Stimulated activated CD4-positive, alpha-beta T cell treated with anti-CD3 and anti-CD28 coated beads, Interleukin-2, amount 100 ng/mL, for 24 hours (primary cell): Measurements from ENCODE around the gene ZNF429.
"Not testable (repeated sequence)": the region's sequence is repeated elsewhere in the genome, so short reads cannot be mapped to it uniquely, and the experiment has no call there.

Source experiments
- DNase-seq, 2 donors: peaks; one replicate each; pipeline ENCODE4 v3.0.0-alpha.2; 2020

The ZNF429 gene

GRCh38 chr19:21505459-21506451, at the start of gene ZNF429:
ZNF429 (plus strand) TSS chr19:21505602; CDS start chr19:21505772, 170 bp downstream.
- peak; percentile 86 to 88 for DNase-seq

- DNase-seq: no peak
Measured at GRCh38 chr19:21460686-21461085, 44.7 kb upstream of the ZNF429 start.

- DNase-seq: no peak
Measured at GRCh38 chr19:21462540-21462939, 42.9 kb upstream of the ZNF429 start.

GRCh38 chr19:21463449-21464105, 41.8 kb upstream of the ZNF429 start:
- peak; percentile 33 to 57 for DNase-seq

- no peak for DNase-seq
Measured at GRCh38 chr19:21466627-21467026, 38.8 kb upstream of the ZNF429 start.

GRCh38 chr19:21468791-21469190, 36.6 kb upstream of the ZNF429 start:
- DNase-seq: no peak

GRCh38 chr19:21472507-21472906, 32.9 kb upstream of the ZNF429 start:
- no peak for DNase-seq

- peak; percentile 73 to 89 for DNase-seq
Measured at GRCh38 chr19:21474671-21475181, 30.7 kb upstream of the ZNF429 start.

GRCh38 chr19:21482361-21482760, 23.0 kb upstream of the ZNF429 start:
- not testable (repeated sequence) for DNase-seq

GRCh38 chr19:21482863-21483276, 22.5 kb upstream of the ZNF429 start:
- DNase-seq: peak; percentile 67 to 75

GRCh38 chr19:21483589-21484170, 21.7 kb upstream of the ZNF429 start:
- peak; percentile 67 to 79 for DNase-seq

- no peak for DNase-seq
Measured at GRCh38 chr19:21484631-21485030, 20.8 kb upstream of the ZNF429 start.

GRCh38 chr19:21485926-21486325, 19.5 kb upstream of the ZNF429 start:
- DNase-seq: no peak

- DNase-seq: no peak
Measured at GRCh38 chr19:21487969-21488368, 17.4 kb upstream of the ZNF429 start.

GRCh38 chr19:21491146-21491545, 14.3 kb upstream of the ZNF429 start:
- DNase-seq: no peak

GRCh38 chr19:21492947-21493906, 12.2 kb upstream of the ZNF429 start:
- no peak for DNase-seq

GRCh38 chr19:21496876-21497275, 8.5 kb upstream of the ZNF429 start:
- no peak for DNase-seq

GRCh38 chr19:21498651-21499050, 6.8 kb upstream of the ZNF429 start:
- no peak for DNase-seq

GRCh38 chr19:21508198-21508597, 2.8 kb downstream of the ZNF429 start:
- DNase-seq: no peak

GRCh38 chr19:21511058-21511457, 5.7 kb downstream of the ZNF429 start:
- not testable (repeated sequence) for DNase-seq

- DNase-seq: not testable (repeated sequence)
Measured at GRCh38 chr19:21512609-21513008, 7.2 kb downstream of the ZNF429 start.

GRCh38 chr19:21513651-21514050, 8.2 kb downstream of the ZNF429 start:
- no peak for DNase-seq
